Mesothelial cell of epicardium (in vitro differentiated cells): ENCODE results near the gene EXD2. TPM values are rescaled to one million over a fixed set of nuclear protein-coding genes. Genes with fewer than 3 reads are reported as not detected.
"Not testable (repeated sequence)": the region's sequence is repeated elsewhere in the genome, so short reads cannot be mapped to it uniquely, and the experiment has no call there.

Experiments
- DNase-seq, 2 experiments: peaks; one replicate each; pipeline ENCODE4 v3.0.0; 2021; ENCODE audit warnings: low spot score in 2 of 2; ENCODE audit not compliant: unreplicated experiment in 2 of 2
- H3K27ac Mint-ChIP-seq: 2 replicates; pipeline ENCODE4 v1.8.0; 2021; ENCODE audit warnings: mixed read lengths
- H3K27me3 Mint-ChIP-seq: 2 replicates; pipeline ENCODE4 v1.8.0; 2021; ENCODE audit warnings: low read depth, mixed read lengths
- H3K36me3 Mint-ChIP-seq: 2 replicates; pipeline ENCODE4 v1.8.0; 2021; ENCODE audit warnings: mixed read lengths
- H3K4me1 Mint-ChIP-seq: 2 replicates; pipeline ENCODE4 v1.8.0; 2021; ENCODE audit warnings: mixed read lengths
- H3K4me3 Mint-ChIP-seq: 2 replicates; pipeline ENCODE4 v1.8.0; 2021; ENCODE audit warnings: mild to moderate bottlenecking, moderate library complexity, mixed read lengths
- H3K9me3 Mint-ChIP-seq: 2 replicates; pipeline ENCODE4 v1.8.0; 2021; ENCODE audit warnings: mixed read lengths
- CTCF ChIP-seq: fragments of 200-600 bp; sonication (generic); IDR thresholded peaks from one replicate; pipeline ENCODE4 v1.5.0; 2021; ENCODE audit warnings: antibody characterized with exemption; ENCODE audit not compliant: unreplicated experiment
- total RNA-seq: library from RNA; stranded (reverse); gene quantifications from 3 replicates; pipeline ENCODE4 v1.2.1, GENCODE V29; 2021

EXD2 gene
- total RNA-seq, 1 donor from 2014 or later, result 30.6 TPM

DNA sequence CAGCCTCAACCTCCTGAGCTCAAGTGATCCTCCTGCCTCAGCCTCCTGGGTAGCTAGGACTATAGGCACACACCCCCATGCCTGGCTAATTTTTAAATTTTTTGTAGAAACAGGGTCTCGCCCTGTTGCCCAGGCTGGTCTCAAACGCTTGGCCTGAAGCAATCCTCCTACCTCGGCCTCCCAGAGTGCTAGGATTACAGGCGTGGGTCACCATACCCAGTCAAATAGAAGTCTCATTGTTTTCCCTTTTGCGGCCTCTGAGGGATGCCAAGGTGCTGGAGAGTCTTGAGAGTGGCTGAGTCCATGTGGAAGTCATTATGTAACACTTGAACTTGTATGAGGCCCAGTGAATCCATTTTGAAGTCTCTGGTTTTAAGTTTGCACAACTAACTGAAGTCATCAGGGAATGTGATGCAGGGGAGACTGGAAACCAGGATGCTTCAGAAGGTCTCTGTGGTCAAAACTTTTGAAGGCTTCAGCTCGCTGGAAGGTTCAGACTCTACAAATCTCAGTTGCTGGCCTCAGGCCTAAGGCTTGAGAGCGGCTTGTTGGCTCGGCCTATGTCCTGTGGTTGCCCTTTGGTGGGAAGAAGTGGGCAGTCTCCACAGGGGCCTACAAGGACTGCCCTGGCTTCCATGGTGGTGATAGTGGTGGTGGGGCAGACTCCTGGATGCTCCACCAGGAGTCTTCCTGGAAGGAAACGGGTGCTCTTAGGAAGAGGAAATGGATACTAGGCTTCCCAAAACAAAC is 97.8 kb downstream of the EXD2 start:
- Mint-ChIP-seq H3K4me1 (no peaks in the 10 kb centered on the region), H3K4me3 (no peak overlapping the region)
- no peak for DNase-seq

GRCh38 chr14:69289811-69290520 is 98.7 kb downstream of the EXD2 start:
- no peaks in the 10 kb centered on the region for H3K9me3 Mint-ChIP-seq
- no peak overlapping the region for H3K27ac Mint-ChIP-seq
- TF ChIP-seq CTCF, result no peak
- no peaks in the 10 kb centered on the region for H3K36me3 Mint-ChIP-seq
- no peaks in the 10 kb centered on the region for H3K27me3 Mint-ChIP-seq
- no peak for DNase-seq
- no peak overlapping the region for H3K4me3 Mint-ChIP-seq
- no peaks in the 10 kb centered on the region for H3K4me1 Mint-ChIP-seq

More for the DNA sequence above, 97.8 kb downstream of the EXD2 start:
- no peak for TF ChIP-seq CTCF
- H3K27me3 Mint-ChIP-seq, result no peaks in the 10 kb centered on the region
- no peak overlapping the region for H3K27ac Mint-ChIP-seq
- H3K36me3 Mint-ChIP-seq, result no peaks in the 10 kb centered on the region
- no peaks in the 10 kb centered on the region for H3K9me3 Mint-ChIP-seq

- not testable (repeated sequence) for H3K9me3 Mint-ChIP-seq, H3K36me3 Mint-ChIP-seq, H3K27me3 Mint-ChIP-seq, DNase-seq, H3K4me1 Mint-ChIP-seq, H3K27ac Mint-ChIP-seq, H3K4me3 Mint-ChIP-seq
Measured at GRCh38 chr14:69290881-69291280, 99.6 kb downstream of the EXD2 start.

DNA sequence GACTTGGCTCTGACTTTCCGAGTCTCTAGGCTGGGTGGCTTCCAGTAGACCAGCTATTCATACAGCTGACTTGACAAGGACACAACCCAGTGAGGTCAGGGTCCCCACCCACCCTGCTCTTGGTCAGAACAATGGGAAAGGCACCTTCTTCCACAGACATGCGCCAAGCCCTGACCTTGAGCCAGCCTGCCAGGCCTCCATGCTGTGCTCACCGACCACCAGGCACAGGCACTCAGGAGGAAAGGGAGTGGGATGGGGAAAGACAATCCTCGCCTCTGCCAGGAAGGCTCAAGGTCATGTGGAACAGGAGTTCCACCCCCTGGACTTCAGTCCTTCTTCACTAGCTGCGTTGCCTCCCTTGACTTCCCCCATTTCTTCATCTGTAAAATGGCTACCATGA is 100.1 kb downstream of the EXD2 start:
- H3K27ac Mint-ChIP-seq, result no peak overlapping the region
- H3K9me3 Mint-ChIP-seq, result no peaks in the 10 kb centered on the region
- H3K27me3 Mint-ChIP-seq, result no peaks in the 10 kb centered on the region
- no peak overlapping the region for H3K4me3 Mint-ChIP-seq
- no peak for TF ChIP-seq CTCF
- no peaks in the 10 kb centered on the region for H3K36me3 Mint-ChIP-seq
- no peak for DNase-seq
- H3K4me1 Mint-ChIP-seq, result no peaks in the 10 kb centered on the region

- no peak for TF ChIP-seq CTCF
- Mint-ChIP-seq H3K27ac (no peak overlapping the region), H3K9me3 (no peaks in the 10 kb centered on the region), H3K27me3 (no peaks in the 10 kb centered on the region), H3K36me3 (no peaks in the 10 kb centered on the region), H3K4me1 (no peaks in the 10 kb centered on the region), H3K4me3 (no peak overlapping the region)
- DNase-seq, result no peak
Measured at GRCh38 chr14:69291891-69292561, 100.7 kb downstream of the EXD2 start.

Other genes with a start within 250 kb of the EXD2 start
- 155 to 166 TPM (median 163 TPM) in 3 replicates for gene ACTN1, start 212.2 kb upstream of the EXD2 start, total RNA-seq
- gene DCAF5, start 38.4 kb upstream of the EXD2 start, total RNA-seq, result 61.8 to 64.9 TPM (median 64.4 TPM) in 3 replicates
- gene GALNT16, start 68.7 kb downstream of the EXD2 start, total RNA-seq, result 6.4 to 9.9 TPM (median 8.2 TPM) in 3 replicates
- 257 to 273 TPM (median 261 TPM) in 3 replicates for gene ERH, start 206.8 kb downstream of the EXD2 start, total RNA-seq
- gene SLC39A9, start 207.2 kb downstream of the EXD2 start, total RNA-seq, result 59.1 to 59.9 TPM (median 59.4 TPM) in 3 replicates